ENCODE data around the gene AK8. TPM values are rescaled to one million over a fixed set of nuclear protein-coding genes. Genes with fewer than 3 reads are reported as not detected.
A peak's percentile ranks its signal among the peaks of the same experiment; 100 is the strongest.

AK8 gene
- total RNA-seq, 2 experiments from 2014 or later, result 0.10 to 0.36 TPM

DNA sequence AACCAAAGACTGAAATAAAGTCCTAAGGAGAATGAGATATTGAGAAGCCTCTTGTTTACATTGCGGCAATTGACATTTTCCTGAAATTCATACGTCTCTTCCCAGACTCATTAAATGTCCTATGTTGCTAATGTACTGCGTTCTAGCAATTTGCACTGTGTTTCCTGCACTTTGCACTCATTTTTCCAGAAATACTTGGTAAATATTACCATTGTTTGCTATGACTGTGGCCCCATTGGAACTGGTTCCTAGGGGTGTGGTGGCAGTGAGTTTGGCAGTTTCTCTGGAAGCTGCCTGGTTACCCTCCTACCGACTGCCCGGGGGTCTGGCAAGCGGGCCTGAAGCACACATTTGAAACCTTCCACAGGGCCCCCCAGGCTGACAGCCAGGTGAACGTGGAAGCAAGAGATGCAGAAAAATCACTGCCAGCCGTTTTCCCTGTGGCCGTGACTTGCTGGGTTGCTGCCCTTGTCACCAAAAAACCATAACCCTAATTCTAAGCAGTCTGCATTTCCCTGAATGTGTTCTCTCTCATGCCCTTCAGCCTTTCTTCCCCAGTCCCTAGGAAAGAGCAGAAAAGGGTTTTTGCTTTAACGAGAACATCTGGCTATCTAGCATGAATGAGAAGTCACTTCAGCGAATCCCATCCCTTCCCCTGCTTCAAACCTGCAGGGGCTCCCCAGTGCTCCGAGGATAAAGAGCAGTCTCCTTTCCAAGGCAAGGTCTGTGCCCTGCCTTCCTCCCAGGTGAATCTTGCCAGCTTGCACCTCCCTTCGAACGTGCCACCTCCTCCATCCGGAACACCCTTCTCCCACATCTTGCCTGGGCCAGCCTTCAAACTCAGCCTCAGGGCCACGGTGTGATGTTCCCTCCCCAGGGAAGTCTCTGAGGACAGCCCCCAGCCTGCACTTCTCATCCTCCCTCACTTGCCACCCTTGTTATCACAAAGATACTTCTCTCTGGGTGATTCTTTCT is 84.2 kb downstream of the AK8 start:
- Mint-ChIP-seq H3K4me3 (no peak overlapping the region), H3K9me3 (no peaks in the 10 kb centered on the region), H3K4me1 (peaks cover 3% of the 10 kb centered on the region), H3K27me3 (peaks cover 26% of the 10 kb centered on the region), H3K36me3 (no peaks in the 10 kb centered on the region), H3K27ac (no peak overlapping the region)
- no peak for DNase-seq

GRCh38 chr9:132792547-132792946 is 85.5 kb downstream of the AK8 start:
- H3K27me3 Mint-ChIP-seq, result peaks cover 34% of the 10 kb centered on the region
- no peak for DNase-seq
- H3K4me3 Mint-ChIP-seq, result no peak overlapping the region
- H3K9me3 Mint-ChIP-seq, result peaks cover 11% of the 10 kb centered on the region
- H3K36me3 Mint-ChIP-seq, result no peaks in the 10 kb centered on the region
- H3K4me1 Mint-ChIP-seq, result peaks cover 10% of the 10 kb centered on the region
- no peak overlapping the region for H3K27ac Mint-ChIP-seq

- Mint-ChIP-seq H3K27me3 (peaks cover 29% of the 10 kb centered on the region), H3K4me3 (no peak overlapping the region), H3K27ac (no peak overlapping the region), H3K36me3 (no peaks in the 10 kb centered on the region), H3K4me1 (peaks cover 12% of the 10 kb centered on the region), H3K9me3 (peaks cover 11% of the 10 kb centered on the region)
- DNase-seq, result no peak
These were observed 86.3 kb downstream of the AK8 start for GRCh38 chr9:132791699-132792240.

- Mint-ChIP-seq H3K27ac (no peak overlapping the region), H3K27me3 (peaks cover 22% of the 10 kb centered on the region)
- no peak for DNase-seq
These were observed 88.4 kb downstream of the AK8 start for GRCh38 chr9:132789719-132790118.

DNA sequence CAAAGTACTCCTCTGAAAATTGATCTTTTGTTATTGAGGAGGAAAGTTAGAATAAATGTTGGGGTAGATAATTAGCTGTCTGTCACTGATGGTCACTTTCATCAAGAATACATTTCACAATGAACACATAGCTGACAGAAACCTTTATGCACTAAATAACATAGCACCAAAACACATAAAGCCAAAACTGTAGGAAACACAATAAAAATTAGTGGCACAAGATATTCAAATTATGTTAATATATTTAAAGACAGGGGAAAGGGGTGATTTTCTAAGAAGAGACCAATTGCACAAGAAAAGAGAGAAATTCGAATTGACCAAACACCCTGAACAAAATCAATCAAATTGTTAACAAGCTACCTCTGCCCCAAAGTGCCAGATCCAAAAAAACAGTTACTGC is 89.7 kb downstream of the AK8 start:
- H3K4me3 Mint-ChIP-seq, result no peak overlapping the region
- no peak overlapping the region for H3K27ac Mint-ChIP-seq
- H3K9me3 Mint-ChIP-seq, result peaks cover 11% of the 10 kb centered on the region
- H3K27me3 Mint-ChIP-seq, result peaks cover 25% of the 10 kb centered on the region
- H3K4me1 Mint-ChIP-seq, result peaks cover 12% of the 10 kb centered on the region
- H3K36me3 Mint-ChIP-seq, result no peaks in the 10 kb centered on the region
- no peak for DNase-seq

More at GRCh38 chr9:132789719-132790118, 88.4 kb downstream of the AK8 start:
- H3K36me3 Mint-ChIP-seq, result no peaks in the 10 kb centered on the region
- H3K4me3 Mint-ChIP-seq, result no peak overlapping the region
- peaks cover 11% of the 10 kb centered on the region for H3K9me3 Mint-ChIP-seq
- H3K4me1 Mint-ChIP-seq, result peaks cover 12% of the 10 kb centered on the region

- Mint-ChIP-seq H3K9me3 (peaks cover 11% of the 10 kb centered on the region), H3K27me3 (peaks cover 30% of the 10 kb centered on the region), H3K4me1 (peaks cover 12% of the 10 kb centered on the region), H3K36me3 (no peaks in the 10 kb centered on the region), H3K27ac (no peak overlapping the region), H3K4me3 (no peak overlapping the region)
- DNase-seq, result no peak
These were observed 90.3 kb downstream of the AK8 start for GRCh38 chr9:132787748-132788159.

GRCh38 chr9:132784286-132784830 is 93.7 kb downstream of the AK8 start:
- H3K4me3 Mint-ChIP-seq, result no peak overlapping the region
- peaks cover 54% of the 10 kb centered on the region for H3K27me3 Mint-ChIP-seq
- H3K36me3 Mint-ChIP-seq, result peaks cover 2% of the 10 kb centered on the region
- no peak overlapping the region for H3K27ac Mint-ChIP-seq
- H3K4me1 Mint-ChIP-seq, result peaks cover 20% of the 10 kb centered on the region
- peaks cover 11% of the 10 kb centered on the region for H3K9me3 Mint-ChIP-seq
- DNase-seq, result no peak

GRCh38 chr9:132783006-132783405 is 95.1 kb downstream of the AK8 start:
- DNase-seq, result no peak
- peaks cover 18% of the 10 kb centered on the region for H3K4me1 Mint-ChIP-seq
- H3K9me3 Mint-ChIP-seq, result peaks cover 4% of the 10 kb centered on the region
- H3K4me3 Mint-ChIP-seq, result no peak overlapping the region
- peaks cover 51% of the 10 kb centered on the region for H3K27me3 Mint-ChIP-seq
- no peak overlapping the region for H3K27ac Mint-ChIP-seq
- H3K36me3 Mint-ChIP-seq, result peaks cover 2% of the 10 kb centered on the region

GRCh38 chr9:132782037-132782436 is 96.0 kb downstream of the AK8 start:
- no peak for DNase-seq
- H3K9me3 Mint-ChIP-seq, result no peaks in the 10 kb centered on the region
- H3K36me3 Mint-ChIP-seq, result peaks cover 2% of the 10 kb centered on the region
- peaks cover 47% of the 10 kb centered on the region for H3K27me3 Mint-ChIP-seq
- no peak overlapping the region for H3K27ac Mint-ChIP-seq
- peaks cover 11% of the 10 kb centered on the region for H3K4me1 Mint-ChIP-seq
- H3K4me3 Mint-ChIP-seq, result no peak overlapping the region

- Mint-ChIP-seq H3K4me3 (peak overlapping the region; percentile 18), H3K4me1 (peaks cover 11% of the 10 kb centered on the region), H3K36me3 (peaks cover 2% of the 10 kb centered on the region), H3K27ac (no peak overlapping the region), H3K9me3 (no peaks in the 10 kb centered on the region), H3K27me3 (peaks cover 40% of the 10 kb centered on the region)
- peak; percentile 17 for DNase-seq
These were observed 97.7 kb downstream of the AK8 start for GRCh38 chr9:132780230-132781007.

GRCh38 chr9:132776891-132777290 is 101.2 kb downstream of the AK8 start:
- no peak overlapping the region for H3K27ac Mint-ChIP-seq
- DNase-seq, result no peak
- H3K4me1 Mint-ChIP-seq, result peaks cover 26% of the 10 kb centered on the region
- H3K36me3 Mint-ChIP-seq, result peaks cover 16% of the 10 kb centered on the region
- peaks cover 2% of the 10 kb centered on the region for H3K9me3 Mint-ChIP-seq
- no peak overlapping the region for H3K4me3 Mint-ChIP-seq
- peaks cover 21% of the 10 kb centered on the region for H3K27me3 Mint-ChIP-seq

DNA sequence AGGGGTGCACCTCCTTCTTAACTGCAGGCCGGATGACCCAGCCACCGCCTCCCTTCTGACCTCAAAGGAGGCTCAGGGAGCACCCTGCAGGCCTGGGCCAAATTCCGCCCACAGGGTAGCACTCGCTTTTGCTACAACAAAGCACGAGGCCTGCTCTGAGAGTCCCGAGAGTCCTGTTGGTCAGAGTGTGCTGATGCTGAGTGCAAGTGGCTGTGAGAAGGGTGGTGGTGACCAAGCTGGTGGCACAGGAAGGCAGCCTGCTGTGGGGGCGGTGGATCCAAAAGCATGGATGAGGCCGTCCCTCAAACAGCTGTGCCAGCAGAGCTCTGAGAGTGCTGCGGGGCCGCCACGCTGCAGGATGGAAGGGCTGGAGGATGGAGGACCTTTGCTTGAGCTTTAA is 101.8 kb downstream of the AK8 start:
- peaks cover 17% of the 10 kb centered on the region for H3K27me3 Mint-ChIP-seq
- no peak for DNase-seq
- H3K36me3 Mint-ChIP-seq, result peaks cover 22% of the 10 kb centered on the region
- H3K9me3 Mint-ChIP-seq, result peaks cover 8% of the 10 kb centered on the region
- H3K27ac Mint-ChIP-seq, result no peak overlapping the region
- peaks cover 26% of the 10 kb centered on the region for H3K4me1 Mint-ChIP-seq
- no peak overlapping the region for H3K4me3 Mint-ChIP-seq

GRCh38 chr9:132775720-132776119 is 102.4 kb downstream of the AK8 start:
- Mint-ChIP-seq H3K4me1 (peaks cover 24% of the 10 kb centered on the region), H3K27me3 (peaks cover 15% of the 10 kb centered on the region), H3K9me3 (peaks cover 8% of the 10 kb centered on the region), H3K4me3 (no peak overlapping the region), H3K27ac (no peak overlapping the region), H3K36me3 (peaks cover 23% of the 10 kb centered on the region)
- no peak for DNase-seq

DNA sequence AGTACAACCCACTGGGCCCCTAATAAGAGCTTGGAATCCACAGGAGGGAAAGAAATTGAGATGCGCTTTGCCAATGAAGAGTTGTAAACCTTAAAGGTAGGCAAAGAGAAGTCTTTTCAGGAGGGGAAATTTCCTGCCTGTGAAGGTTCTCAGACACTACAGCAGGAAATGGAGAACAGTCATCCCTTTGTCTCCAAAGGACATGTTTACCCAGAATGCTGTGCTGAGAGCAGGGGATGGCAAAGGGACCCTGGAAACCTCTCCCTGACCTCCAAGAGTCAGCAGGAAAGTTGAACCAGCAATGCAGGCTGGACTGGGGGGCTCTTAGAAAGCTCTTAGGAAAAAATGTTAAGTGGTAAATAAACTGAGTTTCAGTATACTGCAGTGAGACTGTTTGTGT is 103.2 kb downstream of the AK8 start:
- Mint-ChIP-seq H3K36me3 (peaks cover 22% of the 10 kb centered on the region), H3K27me3 (peaks cover 6% of the 10 kb centered on the region), H3K4me1 (peaks cover 17% of the 10 kb centered on the region), H3K27ac (no peak overlapping the region), H3K9me3 (peaks cover 8% of the 10 kb centered on the region), H3K4me3 (no peak overlapping the region)
- no peak for DNase-seq
